HG03139 (cell line): ENCODE measurements around the gene GRID1.
"Not testable (repeated sequence)": the region's sequence is repeated elsewhere in the genome, so short reads cannot be mapped to it uniquely, and the experiment has no call there.

Experiments used
- ATAC-seq: cut with Tn5 transposase; IDR thresholded peaks from one replicate; pipeline ENCODE4 v1.9.1; 2021; ENCODE audit not compliant: unreplicated experiment

GRID1 gene

GRCh38 chr10:86051586-86051985, 315.0 kb downstream of the GRID1 start:
- no peak for ATAC-seq

GRCh38 chr10:86049442-86049841, 317.2 kb downstream of the GRID1 start:
- no peak for ATAC-seq

GRCh38 chr10:86048973-86049372, 317.6 kb downstream of the GRID1 start:
- ATAC-seq, result no peak

GRCh38 chr10:86048571-86048970, 318.0 kb downstream of the GRID1 start:
- no peak for ATAC-seq

GRCh38 chr10:86047588-86047987, 319.0 kb downstream of the GRID1 start:
- no peak for ATAC-seq

GRCh38 chr10:86046845-86047460, 319.6 kb downstream of the GRID1 start:
- ATAC-seq, result no peak

GRCh38 chr10:86045896-86046295, 320.7 kb downstream of the GRID1 start:
- no peak for ATAC-seq

GRCh38 chr10:86044029-86044428, 322.6 kb downstream of the GRID1 start:
- ATAC-seq, result no peak

- no peak for ATAC-seq
Observed at GRCh38 chr10:86043236-86043635, 323.4 kb downstream of the GRID1 start.

- ATAC-seq, result no peak
Observed at GRCh38 chr10:86042161-86042560, 324.4 kb downstream of the GRID1 start.

GRCh38 chr10:86041116-86041515, 325.5 kb downstream of the GRID1 start:
- ATAC-seq, result no peak

GRCh38 chr10:86038371-86038770, 328.2 kb downstream of the GRID1 start:
- ATAC-seq, result no peak

- no peak for ATAC-seq
Observed at GRCh38 chr10:86037096-86037495, 329.5 kb downstream of the GRID1 start.

- ATAC-seq, result no peak
Observed at GRCh38 chr10:86036544-86036831, 330.1 kb downstream of the GRID1 start.

GRCh38 chr10:86035791-86036543, 330.6 kb downstream of the GRID1 start:
- no peak for ATAC-seq

- no peak for ATAC-seq
Observed at GRCh38 chr10:86034710-86035109, 331.9 kb downstream of the GRID1 start.

GRCh38 chr10:86033581-86033980, 333.0 kb downstream of the GRID1 start:
- no peak for ATAC-seq

- not testable (repeated sequence) for ATAC-seq
Observed at GRCh38 chr10:86032087-86032486, 334.5 kb downstream of the GRID1 start.

- no peak for ATAC-seq
Observed at GRCh38 chr10:86030312-86030711, 336.3 kb downstream of the GRID1 start.

- ATAC-seq, result no peak
Observed at GRCh38 chr10:86027346-86027745, 339.2 kb downstream of the GRID1 start.

- no peak for ATAC-seq
Observed at GRCh38 chr10:86025509-86025908, 341.1 kb downstream of the GRID1 start.

GRCh38 chr10:86024281-86025041, 342.1 kb downstream of the GRID1 start:
- ATAC-seq, result no peak
